ENCODE measurements around the gene DENND1A.

DNA sequence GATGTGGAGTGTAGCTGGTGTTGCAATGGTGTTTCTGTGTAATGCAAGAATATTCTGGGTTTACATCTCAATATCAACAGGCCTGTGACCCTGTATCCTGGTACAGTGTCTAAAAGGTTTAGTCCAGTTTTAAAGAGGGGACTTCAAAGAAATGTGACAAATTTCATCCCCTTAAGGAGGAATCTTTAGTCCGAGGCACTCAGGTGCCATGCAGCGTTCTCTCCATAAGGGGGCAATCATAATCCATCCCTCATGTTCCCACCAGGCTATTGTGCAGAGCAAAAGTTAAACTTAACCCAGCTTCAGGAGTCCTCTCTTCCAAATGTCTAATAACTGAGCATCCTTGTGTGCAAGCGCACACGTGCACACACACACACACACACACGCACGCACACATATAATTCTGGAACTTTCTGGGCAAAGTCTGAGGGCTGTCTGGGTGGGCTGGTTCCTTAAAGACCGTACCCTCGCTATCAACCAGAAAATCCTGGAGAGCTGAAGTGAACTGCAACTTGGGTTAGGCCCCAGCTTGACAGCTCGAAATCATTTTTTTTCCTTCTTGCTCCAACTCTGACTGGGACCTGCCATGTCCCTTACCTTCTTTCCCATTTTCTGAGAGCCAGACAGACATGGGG lies 527.9 kb downstream of the DENND1A start:
- TF ChIP-seq ZNF384 (IDR thresholded peaks at IDR 0.05), result no peak
- no peak for TF ChIP-seq FOXA1 (IDR thresholded peaks at IDR 0.05)
- TF ChIP-seq FOXK2 (IDR thresholded peaks at IDR 0.05), result no peak
- TF ChIP-seq LEF1 (IDR thresholded peaks at IDR 0.05; ENCODE audit: borderline replicate concordance), result no peak
- no peak for TF ChIP-seq BHLHE40 (IDR thresholded peaks at IDR 0.05; ENCODE audit: borderline replicate concordance)
- no peak for TF ChIP-seq ARNT (IDR thresholded peaks at IDR 0.05)
- no peak for TF ChIP-seq TARDBP (IDR thresholded peaks at IDR 0.05)
- no peak for TF ChIP-seq CTBP1 (IDR thresholded peaks at IDR 0.05; ENCODE audit: borderline replicate concordance)

Measured in HEK293T (cell line).